Upper lobe of left lung (tissue), 6 donors: ENCODE results near the gene ADCY4. TPM values are rescaled to one million over a fixed set of nuclear protein-coding genes. Genes with fewer than 3 reads are reported as not detected.

ENCODE experiments used
- ATAC-seq, 2 donors: fragments of 200-7000 bp; cut with Tn5 transposase; one replicate each; pipeline ENCODE4 v1.9.1; 2022; ENCODE audit warnings: mild to moderate bottlenecking in 2 of 2, moderate library complexity in 2 of 2; ENCODE audit not compliant: low FRiP score in 2 of 2
- DNase-seq, 2 donors: peaks; one replicate each; pipeline ENCODE4 v3.0.0-alpha.2; 2019 to 2020
- H3K27ac ChIP-seq, 4 donors: fragments of 200-600 bp; sonication (generic); one replicate each; pipeline ENCODE4 v1.5.1; 2016 to 2019
- H3K27me3 ChIP-seq, 4 donors: fragments of 200-600 bp; sonication (generic); one replicate each; pipeline ENCODE4 v1.5.1; 2017 to 2019
- H3K36me3 ChIP-seq, 4 donors: fragments of 200-600 bp; sonication (generic); one replicate each; pipeline ENCODE4 v1.5.1; 2016 to 2019
- H3K4me1 ChIP-seq, 4 donors: fragments of 200-600 bp; sonication (generic); one replicate each; pipeline ENCODE4 v1.5.1; 2018 to 2019
- H3K4me3 ChIP-seq, 4 donors: fragments of 200-600 bp; sonication (generic); one replicate each; pipeline ENCODE4 v1.5.1; 2017 to 2019; ENCODE audit warnings: mild to moderate bottlenecking in 2 of 4, moderate library complexity in 1 of 4
- H3K9me3 ChIP-seq, 4 donors: fragments of 200-600 bp; sonication (generic); one replicate each; pipeline ENCODE4 v1.5.1; 2018 to 2019
- CTCF ChIP-seq, 6 experiments: fragments of 450-650 bp in 4 of 6; fragments of 200-600 bp in 2 of 6; sonication (generic) in 2 of 6; IDR thresholded peaks; one replicate each; pipeline ENCODE4 v1.5.1; 2016 to 2019; ENCODE audit warnings: antibody characterized with exemption in 6 of 6
- EP300 ChIP-seq, 4 donors: sonication (generic); formaldehyde crosslinking; IDR thresholded peaks; one replicate each; pipeline ENCODE4 v1.5.1; 2017; ENCODE audit warnings: antibody characterized with exemption in 4 of 4, control low read depth in 2 of 4
- POLR2A ChIP-seq, 4 donors: fragments of 450-650 bp; IDR thresholded peaks; one replicate each; pipeline ENCODE4 v1.5.1; 2016 to 2017; ENCODE audit warnings: antibody characterized with exemption in 4 of 4, mild to moderate bottlenecking in 2 of 4
- POLR2AphosphoS5 ChIP-seq, 2 donors: sonication (generic); formaldehyde crosslinking; IDR thresholded peaks; one replicate each; pipeline ENCODE4 v1.5.1; 2017; ENCODE audit warnings: antibody characterized with exemption in 2 of 2
- WGBS, 2 donors: methylation state at CpG; one replicate each; pipeline ENCODE4 v1.1.5; 2017 to 2018; 5-methylcytosine and 5-hydroxymethylcytosine counted together
- total RNA-seq, 6 donors: library from RNA; depleted of rRNA in 4 of 6; stranded (reverse); fragments of >200 nt in 4 of 6; gene quantifications; one replicate each; pipeline versions ENCODE4 v1.1.0 to v1.2.1, GENCODE V29; 2016 to 2021
- donor health status: DM: no; HTN: no; CAD: no; lungs with moderate emphysema.
- donor health status: DM: no; HTN: yes; CAD: no; lungs with severe emphysema.

Gene ADCY4
- total RNA-seq, 6 donors from 2014 or later = 22.4 to 159 (median 43.7) TPM

DNA sequence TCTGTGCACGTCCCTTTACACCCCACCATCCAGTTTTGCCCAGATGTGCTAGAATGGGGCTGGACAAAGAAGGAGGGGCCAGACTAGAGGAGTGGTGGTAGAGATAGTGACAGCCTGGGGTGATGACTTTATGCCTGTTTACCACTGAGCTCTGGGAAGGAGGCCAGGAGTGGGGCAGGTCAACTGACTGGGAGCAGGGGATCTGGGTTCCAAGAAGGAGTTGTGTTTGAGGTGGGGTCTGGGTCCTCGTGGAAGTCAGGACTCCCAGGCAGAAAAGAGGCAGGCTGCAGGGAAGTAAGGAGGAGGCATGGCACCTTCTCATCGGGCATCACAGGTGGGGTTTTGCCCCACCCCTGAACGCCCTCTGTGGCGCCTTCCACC lies 24.6 kb downstream of the ADCY4 start:
- TF ChIP-seq POLR2A (IDR thresholded peaks at IDR 0.05) (no peak), CTCF (IDR thresholded peaks at IDR 0.05) (no peak), POLR2AphosphoS5 (IDR thresholded peaks at IDR 0.05) (no peak), EP300 (IDR thresholded peaks at IDR 0.05) (no peak)
- ATAC-seq (no peak), DNase-seq (no peak)
- WGBS, 2 donors = 30 to 65% methylated on average over 1 to 5 of the region's 5 CpGs
- Histone ChIP-seq H3K27ac (peak overlapping the region; percentile 79 to 93 (median 91)), H3K9me3 (no peaks in the 10 kb centered on the region), H3K4me1 (peaks cover 61 to 76% (median 70%) of the 10 kb centered on the region in 4 donors), H3K36me3 (peaks cover 4 to 29% (median 22%) of the 10 kb centered on the region in 4 donors), H3K27me3 (no peaks in the 10 kb centered on the region), H3K4me3 (peak overlapping the region; percentile 29 to 58 (median 51))

DNA sequence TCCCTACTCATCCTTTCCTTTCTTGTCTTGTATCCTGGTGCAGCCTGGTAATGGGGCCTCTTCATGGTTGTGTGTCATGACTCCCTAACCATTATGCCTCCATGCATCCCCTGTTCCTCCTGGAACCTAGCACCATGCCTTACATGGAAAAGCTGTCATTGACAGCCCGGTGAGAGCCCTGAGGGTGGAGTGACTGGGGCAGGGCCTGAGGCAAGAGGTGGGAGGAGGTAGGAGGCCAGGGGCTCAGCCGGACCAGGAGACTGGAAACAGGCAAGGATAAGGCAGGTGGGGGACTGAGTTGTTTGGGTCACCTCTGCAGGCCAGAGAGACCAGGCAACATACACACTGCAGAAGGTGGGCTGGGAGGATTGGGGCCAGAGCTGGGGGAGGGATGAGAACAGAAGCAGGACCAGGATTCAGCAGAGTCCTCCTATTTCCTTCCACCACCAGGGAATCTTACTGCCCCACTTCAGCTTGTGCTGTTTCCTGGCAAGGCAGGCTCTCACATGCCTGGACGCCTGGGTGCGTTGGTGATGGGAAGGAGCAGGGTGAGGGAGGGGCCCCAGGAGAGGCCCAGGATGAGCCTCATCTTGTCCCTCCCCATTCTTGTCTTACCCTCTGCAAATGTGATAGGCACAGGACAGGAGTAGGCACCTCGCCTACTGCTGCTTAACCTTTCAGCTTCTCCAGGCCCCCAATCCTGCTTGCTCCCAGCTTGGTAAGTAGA lies 25.2 kb downstream of the ADCY4 start, which contains the start of gene LTB4R2:
Gene LTB4R2 (plus strand): TSS at position 603 of the 727 bp plus-strand sequence. CDS start 525 bp downstream, outside the sequence.
- Histone ChIP-seq H3K9me3 (no peaks in the 10 kb centered on the region), H3K36me3 (peaks cover 10 to 35% (median 27%) of the 10 kb centered on the region in 4 donors), H3K4me1 (peaks cover 56 to 71% (median 65%) of the 10 kb centered on the region in 4 donors), H3K27me3 (no peaks in the 10 kb centered on the region), H3K4me3 (peak within 1 kb of the TSS; percentile 29 to 58 (median 51)), H3K27ac (peak within 1 kb of the TSS; percentile 79 to 93 (median 91))
- TF ChIP-seq CTCF (IDR thresholded peaks at IDR 0.05) (no peak), POLR2AphosphoS5 (IDR thresholded peaks at IDR 0.05) (no peak), POLR2A (IDR thresholded peaks at IDR 0.05) (no peak), EP300 (IDR thresholded peaks at IDR 0.05) (no peak)
- 66 to 84% methylated on average over 5 of the region's 5 CpGs for WGBS, 2 donors
- no peak for DNase-seq
- ATAC-seq = no peak

- no peak for ATAC-seq
Measured at GRCh38 chr14:24308342-24309124, 26.3 kb downstream of the ADCY4 start.

More at GRCh38 chr14:24308342-24309124, 26.3 kb downstream of the ADCY4 start:
- Histone ChIP-seq H3K9me3 (no peaks in the 10 kb centered on the region), H3K4me1 (peaks cover 45 to 59% (median 54%) of the 10 kb centered on the region in 4 donors), H3K27ac (peak overlapping the region in 1 of 4 donors; percentile 40), H3K4me3 (no peak overlapping the region), H3K36me3 (peaks cover 16 to 46% (median 39%) of the 10 kb centered on the region in 4 donors), H3K27me3 (no peaks in the 10 kb centered on the region)
- DNase-seq = no peak
- no peak for TF ChIP-seq POLR2A (IDR thresholded peaks at IDR 0.05)
- TF ChIP-seq POLR2AphosphoS5 (IDR thresholded peaks at IDR 0.05) = no peak
- TF ChIP-seq CTCF (IDR thresholded peaks at IDR 0.05) = peak in 1 of 6 experiments; percentile 67
- no peak for TF ChIP-seq EP300 (IDR thresholded peaks at IDR 0.05)
- 81 to 86% methylated on average over 7 of the region's 7 CpGs for WGBS, 2 donors
